Chondrocyte (in vitro differentiated cells): ENCODE results near the gene KIF2C. TPM values are rescaled to one million over a fixed set of nuclear protein-coding genes. Genes with fewer than 3 reads are reported as not detected.

Experiments
- DNase-seq: peaks from one replicate; pipeline ENCODE4 v3.0.0; 2021; ENCODE audit warnings: mixed read lengths, low spot score
- H3K27ac Mint-ChIP-seq: one replicate; pipeline ENCODE4 v1.8.0; 2021; ENCODE audit warnings: mild to moderate bottlenecking, moderate library complexity, mixed read lengths; ENCODE audit not compliant: unreplicated experiment
- H3K27me3 Mint-ChIP-seq: 2 replicates; pipeline ENCODE4 v1.8.0; 2021; ENCODE audit warnings: low read depth, mixed read lengths
- H3K36me3 Mint-ChIP-seq: 2 replicates; pipeline ENCODE4 v1.8.0; 2021; ENCODE audit warnings: low read depth, mixed read lengths
- H3K4me1 Mint-ChIP-seq: 2 replicates; pipeline ENCODE4 v1.8.0; 2021; ENCODE audit warnings: low read depth, mild to moderate bottlenecking, mixed read lengths
- H3K4me3 Mint-ChIP-seq: one replicate; pipeline ENCODE4 v1.8.0; 2021; ENCODE audit warnings: mild to moderate bottlenecking, moderate library complexity, mixed read lengths; ENCODE audit not compliant: unreplicated experiment
- H3K9me3 Mint-ChIP-seq: 2 replicates; pipeline ENCODE4 v1.8.0; 2021; ENCODE audit warnings: low read depth, mixed read lengths
- total RNA-seq: library from RNA; stranded (reverse); gene quantifications from 3 replicates; pipeline ENCODE4 v1.2.1, GENCODE V29; 2021
- TF ChIP-seq, protein P1 (sequence below): fragments of 200-600 bp; sonication (generic); IDR thresholded peaks from 2 replicates; pipeline ENCODE4 v1.5.0; 2021; ENCODE audit warnings: antibody characterized with exemption, mild to moderate bottlenecking, moderate library complexity

KIF2C gene
- total RNA-seq, 1 donor from 2014 or later, result 6.7 TPM

DNA sequence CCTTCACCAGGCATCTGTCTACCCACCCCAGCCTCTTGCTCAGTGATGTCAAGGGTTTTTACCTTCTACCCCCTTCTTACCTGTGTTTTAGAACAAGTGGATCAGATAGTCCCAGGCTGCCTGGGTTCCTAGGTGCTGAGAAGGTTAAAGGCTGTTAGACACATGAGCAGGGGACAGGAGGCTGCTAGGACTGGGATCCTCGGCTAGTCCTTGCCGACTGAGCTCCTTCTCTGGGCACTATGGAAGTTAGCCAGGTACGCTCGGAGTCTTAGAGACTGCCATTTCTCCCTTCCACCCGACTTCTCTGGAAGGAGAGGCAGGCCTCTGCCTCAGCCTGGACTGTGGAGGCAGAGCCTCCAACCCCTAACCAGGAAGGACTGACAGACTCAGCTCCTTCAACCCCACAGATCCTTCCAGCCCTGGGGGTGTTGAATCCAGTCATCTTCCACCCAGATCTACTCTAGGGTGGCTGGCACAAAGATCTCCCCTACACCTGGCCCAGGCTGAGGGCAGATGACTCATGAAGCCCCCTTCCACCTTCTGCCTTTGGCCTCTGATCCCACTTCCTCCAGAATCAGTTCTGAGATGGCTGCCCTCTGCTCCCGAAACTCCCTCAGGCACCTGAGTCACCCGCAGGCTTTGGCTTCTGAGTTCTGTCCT is 67.2 kb downstream of the KIF2C start, which contains the start of gene DYNLT4:
TSS of gene DYNLT4 (minus strand) at position 648 of the 660 bp plus-strand sequence. CDS start 683 bp downstream, outside the sequence.
- Mint-ChIP-seq H3K27me3 (no peaks in the 10 kb centered on the region), H3K36me3 (peaks cover 19% of the 10 kb centered on the region), H3K9me3 (no peaks in the 10 kb centered on the region), H3K27ac (peak within 1 kb of the TSS; percentile 100), H3K4me1 (peaks cover 79% of the 10 kb centered on the region), H3K4me3 (peak within 1 kb of the TSS; percentile 76)
- TF ChIP-seq, protein P1, sequence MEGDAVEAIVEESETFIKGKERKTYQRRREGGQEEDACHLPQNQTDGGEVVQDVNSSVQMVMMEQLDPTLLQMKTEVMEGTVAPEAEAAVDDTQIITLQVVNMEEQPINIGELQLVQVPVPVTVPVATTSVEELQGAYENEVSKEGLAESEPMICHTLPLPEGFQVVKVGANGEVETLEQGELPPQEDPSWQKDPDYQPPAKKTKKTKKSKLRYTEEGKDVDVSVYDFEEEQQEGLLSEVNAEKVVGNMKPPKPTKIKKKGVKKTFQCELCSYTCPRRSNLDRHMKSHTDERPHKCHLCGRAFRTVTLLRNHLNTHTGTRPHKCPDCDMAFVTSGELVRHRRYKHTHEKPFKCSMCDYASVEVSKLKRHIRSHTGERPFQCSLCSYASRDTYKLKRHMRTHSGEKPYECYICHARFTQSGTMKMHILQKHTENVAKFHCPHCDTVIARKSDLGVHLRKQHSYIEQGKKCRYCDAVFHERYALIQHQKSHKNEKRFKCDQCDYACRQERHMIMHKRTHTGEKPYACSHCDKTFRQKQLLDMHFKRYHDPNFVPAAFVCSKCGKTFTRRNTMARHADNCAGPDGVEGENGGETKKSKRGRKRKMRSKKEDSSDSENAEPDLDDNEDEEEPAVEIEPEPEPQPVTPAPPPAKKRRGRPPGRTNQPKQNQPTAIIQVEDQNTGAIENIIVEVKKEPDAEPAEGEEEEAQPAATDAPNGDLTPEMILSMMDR, result no peak
- peak; percentile 50 for DNase-seq

GRCh38 chr1:44807364-44808062 is 67.9 kb downstream of the KIF2C start:
- Mint-ChIP-seq H3K36me3 (peaks cover 17% of the 10 kb centered on the region), H3K9me3 (no peaks in the 10 kb centered on the region), H3K4me3 (peak overlapping the region; percentile 76), H3K4me1 (peaks cover 79% of the 10 kb centered on the region), H3K27me3 (no peaks in the 10 kb centered on the region), H3K27ac (peak overlapping the region; percentile 100)
- DNase-seq, result peak; percentile 97
- TF ChIP-seq, protein P1, result no peak

DNA sequence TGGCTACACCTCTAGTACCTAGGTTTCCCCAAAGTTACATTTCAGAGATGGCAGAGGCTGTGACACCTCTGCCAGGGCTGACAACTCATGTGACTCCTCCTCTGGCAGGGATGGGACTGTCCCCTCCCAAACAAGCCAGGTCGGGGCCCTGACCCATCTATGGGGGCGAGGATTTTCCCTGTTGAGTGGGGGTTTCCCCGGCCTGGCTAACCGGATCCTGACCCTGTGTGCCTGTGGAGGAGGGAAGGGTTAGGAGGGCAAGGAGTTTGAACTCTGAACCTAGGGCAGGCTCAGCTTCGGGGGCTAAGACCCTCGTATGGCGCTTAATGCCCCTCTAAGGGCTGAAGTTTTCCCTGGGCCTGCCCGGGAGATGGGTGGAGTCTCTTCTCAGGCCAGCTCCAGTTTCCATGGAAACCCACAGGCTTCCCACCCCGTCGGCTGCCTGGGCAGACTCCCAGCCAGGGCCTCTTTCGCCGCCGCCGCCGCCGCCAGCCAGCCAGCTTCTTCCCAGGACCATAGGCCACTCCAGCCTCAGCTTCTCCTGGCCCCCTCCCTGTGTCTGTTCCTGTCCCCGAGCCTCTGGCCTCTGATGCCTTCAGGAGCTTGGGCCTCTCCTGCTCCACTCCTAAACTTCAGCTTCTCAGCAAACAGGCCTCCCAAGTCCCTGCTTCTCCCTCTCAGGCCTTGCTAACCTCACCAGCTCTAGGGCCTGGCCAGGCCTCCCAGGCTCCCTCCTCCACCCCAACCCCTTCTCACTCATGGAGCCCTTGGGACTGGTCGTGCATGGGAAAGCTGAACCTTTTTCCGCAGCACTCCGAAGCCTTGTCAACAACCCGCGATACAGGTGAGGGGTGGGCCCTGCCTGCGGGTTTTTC is 68.7 kb downstream of the KIF2C start, which contains the start of gene BTBD19:
TSS of gene BTBD19 (plus strand) at position 461 of the 875 bp plus-strand sequence. CDS start at position 759, 298 bp downstream.
- peak; percentile 96 for DNase-seq
- peak within 1 kb of the TSS; percentile 100 for H3K27ac Mint-ChIP-seq
- peak within 1 kb of the TSS; percentile 76 for H3K4me3 Mint-ChIP-seq
- H3K4me1 Mint-ChIP-seq, result peaks cover 72% of the 10 kb centered on the region
- H3K27me3 Mint-ChIP-seq, result no peaks in the 10 kb centered on the region
- TF ChIP-seq, protein P1, result no peak
- no peaks in the 10 kb centered on the region for H3K9me3 Mint-ChIP-seq
- H3K36me3 Mint-ChIP-seq, result peaks cover 11% of the 10 kb centered on the region

DNA sequence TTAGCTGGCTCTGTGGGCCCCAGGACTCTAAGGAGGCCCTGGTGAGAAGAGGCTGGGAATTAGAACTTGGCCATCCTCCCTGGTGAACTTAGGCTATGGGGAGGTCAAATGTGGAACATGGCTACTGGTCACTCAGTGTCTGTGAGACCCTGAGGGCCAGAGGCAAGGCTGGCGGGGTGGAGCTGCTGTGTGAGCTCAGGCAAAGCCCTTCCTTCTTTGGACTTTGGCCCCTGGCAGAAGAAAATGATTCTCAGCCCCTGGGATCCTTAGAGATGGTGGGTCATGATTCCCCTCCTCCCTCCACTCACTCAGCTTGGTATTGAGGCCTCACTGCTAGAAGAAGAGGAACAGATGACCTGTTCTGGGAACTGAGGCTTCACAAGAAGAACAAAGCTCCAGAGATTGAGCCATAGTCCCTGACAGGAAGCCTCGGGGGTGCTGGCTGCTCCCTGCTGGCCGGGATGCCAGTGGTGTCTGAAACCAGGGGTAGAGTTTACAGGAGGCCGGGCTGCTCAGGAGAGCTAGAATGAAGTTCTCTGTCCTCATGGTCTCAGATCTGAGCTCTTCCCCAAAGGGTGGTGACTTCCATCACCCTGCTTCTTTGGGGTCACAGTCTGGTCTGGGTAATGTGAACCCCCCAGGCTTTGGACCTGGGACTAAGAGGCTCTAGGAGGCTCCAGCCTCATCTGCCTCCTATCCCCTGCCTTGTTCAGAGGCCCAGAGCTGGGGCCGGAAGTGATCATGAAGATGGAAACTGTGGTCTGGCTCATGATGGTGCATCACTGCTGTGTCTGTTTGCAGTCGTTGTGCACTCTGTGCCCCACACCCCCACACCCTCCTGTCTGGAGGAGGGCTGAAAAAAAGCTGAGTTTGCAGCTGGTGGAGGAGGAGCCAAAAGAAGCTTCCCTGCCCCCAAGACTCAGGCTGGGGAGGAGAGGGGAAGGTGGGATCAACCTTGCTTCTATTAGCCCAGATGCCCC is 69.6 kb downstream of the KIF2C start:
- DNase-seq, result peak; percentile 64
- Mint-ChIP-seq H3K27ac (peak overlapping the region; percentile 100), H3K4me1 (peaks cover 65% of the 10 kb centered on the region), H3K4me3 (peak overlapping the region; percentile 76), H3K9me3 (no peaks in the 10 kb centered on the region), H3K36me3 (peaks cover 10% of the 10 kb centered on the region), H3K27me3 (no peaks in the 10 kb centered on the region)
- TF ChIP-seq, protein P1, result peak; percentile 45
